GM12878 (cell line): Measurements from ENCODE around the gene ALG8.

Source experiments
- EZH2 ChIP-seq: IDR thresholded peaks from 2 replicates; pipeline ENCODE4 v1.6.1; 2012; ENCODE audit warnings: low read depth, mild to moderate bottlenecking, control low read depth, inconsistent platforms, low read length, borderline replicate concordance; ENCODE audit not compliant: control insufficient read depth
- POLR2A ChIP-seq: IDR thresholded peaks from 2 replicates; pipeline ENCODE4 v1.6.1; 2011; ENCODE audit warnings: low read depth, mild to moderate bottlenecking, low read length
- POLR2AphosphoS5 ChIP-seq: IDR thresholded peaks from 2 replicates; pipeline ENCODE4 v1.6.1; 2011; ENCODE audit warnings: mild to moderate bottlenecking, low read length, inconsistent platforms
- SRF ChIP-seq, 2 experiments: IDR thresholded peaks; 2 replicates each; pipeline ENCODE4 v1.6.1; 2011; ENCODE audit warnings: low read depth in 2 of 2, low read length in 2 of 2, mild to moderate bottlenecking in 1 of 2, moderate library complexity in 1 of 2
- ZNF207 ChIP-seq: fragments of 450-650 bp; IDR thresholded peaks from 2 replicates; pipeline ENCODE4 v1.6.1; 2014; ENCODE audit warnings: antibody characterized with exemption, mild to moderate bottlenecking, borderline replicate concordance

DNA sequence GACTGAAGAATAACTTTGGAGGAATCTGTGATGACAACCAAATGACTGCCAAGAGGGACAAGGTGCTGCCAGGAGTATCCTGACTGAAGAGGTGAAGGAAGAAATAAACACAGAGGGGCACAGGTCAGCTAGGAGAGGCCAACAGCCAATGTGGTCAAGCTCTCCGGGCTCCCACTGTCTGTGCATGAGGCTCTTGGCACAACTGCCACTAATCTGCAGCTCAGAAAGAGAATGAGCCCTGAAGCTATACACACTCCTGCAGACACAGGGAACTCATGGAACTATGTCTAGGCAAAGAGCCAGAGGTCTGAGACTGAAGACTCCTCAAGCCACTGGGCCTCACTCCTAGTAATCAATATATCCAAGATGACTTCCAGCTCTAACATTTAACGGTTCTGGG is 68.8 kb downstream of the ALG8 start:
- TF ChIP-seq SRF (IDR thresholded peaks at IDR 0.05; ENCODE audit: low read depth in 2 of 2, low read length in 2 of 2) (no peak), POLR2A (no peak), ZNF207 (no peak), EZH2 (no peak), POLR2AphosphoS5 (no peak)
